Hepatocyte (in vitro differentiated cells): ENCODE measurements around the gene ACAN. TPM values are rescaled to one million over a fixed set of nuclear protein-coding genes. Genes with fewer than 3 reads are reported as not detected.

Experiments
- DNase-seq: peaks from one replicate; pipeline ENCODE4 v3.0.0-alpha.2; 2016; ENCODE audit warnings: low spot score
- H2AFZ ChIP-seq: fragments of 200-600 bp; sonication (generic); 2 replicates; pipeline ENCODE4 v1.6.0; 2016; ENCODE audit warnings: antibody characterized with exemption, mild to moderate bottlenecking
- H3K27ac ChIP-seq: fragments of 200-600 bp; sonication (generic); 2 replicates; pipeline ENCODE4 v1.5.1; 2016; ENCODE audit warnings: mild to moderate bottlenecking
- H3K27me3 ChIP-seq: fragments of 200-600 bp; sonication (generic); 2 replicates; pipeline ENCODE4 v1.6.1; 2016
- H3K36me3 ChIP-seq: fragments of 200-600 bp; sonication (generic); replicated peaks from 2 replicates; pipeline ENCODE4 v1.5.1; 2016; ENCODE audit warnings: low read depth; ENCODE audit not compliant: insufficient read depth
- H3K4me1 ChIP-seq: fragments of 200-600 bp; sonication (generic); 2 replicates; pipeline ENCODE4 v1.5.1; 2016; ENCODE audit warnings: mild to moderate bottlenecking, moderate library complexity; ENCODE audit not compliant: insufficient read depth
- H3K4me2 ChIP-seq: fragments of 200-600 bp; sonication (generic); 2 replicates; pipeline ENCODE4 v1.6.0; 2016
- H3K4me3 ChIP-seq: fragments of 200-600 bp; sonication (generic); 2 replicates; pipeline ENCODE4 v1.5.1; 2016; ENCODE audit warnings: mild to moderate bottlenecking
- H3K79me2 ChIP-seq: fragments of 200-600 bp; sonication (generic); 2 replicates; pipeline ENCODE4 v1.6.0; 2017; ENCODE audit warnings: mild to moderate bottlenecking
- H3K9me2 ChIP-seq: fragments of 200-600 bp; sonication (generic); replicated peaks from 2 replicates; pipeline ENCODE4 v1.6.0; 2017; ENCODE audit warnings: mild to moderate bottlenecking; ENCODE audit not compliant: insufficient read depth
- H3K9me3 ChIP-seq: fragments of 200-600 bp; sonication (generic); 2 replicates; pipeline ENCODE4 v1.5.1; 2016; ENCODE audit warnings: low read depth, mild to moderate bottlenecking
- H4K20me1 ChIP-seq: fragments of 200-600 bp; sonication (generic); 2 replicates; pipeline ENCODE4 v1.6.0; 2016; ENCODE audit warnings: mild to moderate bottlenecking; ENCODE audit not compliant: insufficient read depth, poor library complexity, severe bottlenecking
- CTCF ChIP-seq: fragments of 200-600 bp; sonication (generic); IDR thresholded peaks from 2 replicates; pipeline ENCODE4 v1.5.1; 2016; ENCODE audit warnings: antibody characterized with exemption, mild to moderate bottlenecking; ENCODE audit not compliant: poor library complexity
- EZH2 ChIP-seq: fragments of 200-600 bp; sonication (generic); IDR thresholded peaks from 2 replicates; pipeline ENCODE4 v1.6.1; 2016; ENCODE audit warnings: antibody characterized with exemption, mild to moderate bottlenecking, borderline replicate concordance
- EZH2phosphoT487 ChIP-seq: fragments of 200-600 bp; sonication (generic); IDR thresholded peaks from one replicate; pipeline ENCODE4 v1.6.1; 2018; ENCODE audit warnings: antibody characterized with exemption, mild to moderate bottlenecking, low read depth, moderate library complexity; ENCODE audit not compliant: unreplicated experiment, severe bottlenecking
- WGBS: methylation state at CpG from one replicate; pipeline ENCODE4 v1.1.6; 2016; ENCODE audit warnings: low lambda C conversion rate; ENCODE audit errors: missing lambda C conversion rate; 5-methylcytosine and 5-hydroxymethylcytosine counted together
- polyA plus RNA-seq: library from polyadenylated mRNA; unstranded; fragments of >200 nt; fragmentation: Nextera tagmentation; extraction: Ambion mirVana; gene quantifications from 2 replicates; pipeline ENCODE4 v1.2.1, GENCODE V29; 2016
- total RNA-seq: library from RNA; depleted of rRNA; stranded (reverse); fragments of >200 nt; gene quantifications from 2 replicates; pipeline ENCODE4 v1.2.3, GENCODE V29; 2014

Gene ACAN
- total and polyA plus RNA-seq, 2 experiments from 2014 or later = 0.20 to 0.34 TPM

- TF ChIP-seq EZH2phosphoT487 (no peak), EZH2 (no peak), CTCF (no peak)
- Histone ChIP-seq H3K9me2 (no peaks in the 10 kb centered on the region), H3K36me3 (no peaks in the 10 kb centered on the region), H3K4me2 (peak overlapping the region; percentile 49), H3K27ac (no peak overlapping the region), H3K79me2 (peaks cover 47% of the 10 kb centered on the region), H3K4me1 (peaks cover 17% of the 10 kb centered on the region), H2AFZ (no peak overlapping the region), H3K4me3 (no peak overlapping the region), H3K27me3 (no peaks in the 10 kb centered on the region), H4K20me1 (peaks cover 2% of the 10 kb centered on the region), H3K9me3 (no peaks in the 10 kb centered on the region)
- DNase-seq = no peak
- 87% methylated on average over 16 of the region's 16 CpGs for WGBS
Observed at GRCh38 chr15:88908697-88909621, 105.7 kb downstream of the ACAN start.

GRCh38 chr15:88909956-88910831 lies 107.0 kb downstream of the ACAN start:
- H3K36me3 ChIP-seq = no peaks in the 10 kb centered on the region
- peaks cover 44% of the 10 kb centered on the region for H3K79me2 ChIP-seq
- peak overlapping the region; percentile 77 for H3K4me2 ChIP-seq
- DNase-seq = no peak
- no peaks in the 10 kb centered on the region for H3K27me3 ChIP-seq
- no peak overlapping the region for H2AFZ ChIP-seq
- 92% methylated on average over 12 of the region's 12 CpGs for WGBS
- H4K20me1 ChIP-seq = peaks cover 2% of the 10 kb centered on the region
- peaks cover 17% of the 10 kb centered on the region for H3K4me1 ChIP-seq
- H3K27ac ChIP-seq = no peak overlapping the region
- no peaks in the 10 kb centered on the region for H3K9me3 ChIP-seq
- H3K9me2 ChIP-seq = no peaks in the 10 kb centered on the region
- H3K4me3 ChIP-seq = no peak overlapping the region
- TF ChIP-seq EZH2phosphoT487 = no peak
- no peak for TF ChIP-seq EZH2
- no peak for TF ChIP-seq CTCF

GRCh38 chr15:88911766-88912118 lies 108.5 kb downstream of the ACAN start:
- Histone ChIP-seq H3K27ac (peak overlapping the region; percentile 94), H3K79me2 (peaks cover 44% of the 10 kb centered on the region), H4K20me1 (peaks cover 2% of the 10 kb centered on the region), H3K4me3 (peak overlapping the region; percentile 91), H2AFZ (no peak overlapping the region), H3K9me3 (no peaks in the 10 kb centered on the region), H3K4me2 (peak overlapping the region; percentile 77), H3K27me3 (no peaks in the 10 kb centered on the region), H3K36me3 (no peaks in the 10 kb centered on the region), H3K4me1 (peaks cover 17% of the 10 kb centered on the region), H3K9me2 (no peaks in the 10 kb centered on the region)
- TF ChIP-seq CTCF (no peak), EZH2 (no peak), EZH2phosphoT487 (no peak)
- DNase-seq = peak; percentile 84
- WGBS = 8% methylated on average over 5 of the region's 5 CpGs
